Activated naive CD4-positive, alpha-beta T cell treated with anti-CD3 and anti-CD28 coated beads for 36 hours (primary cell): ENCODE measurements around the gene TRIM73. TPM values are rescaled to one million over a fixed set of nuclear protein-coding genes. Genes with fewer than 3 reads are reported as not detected.
"Not testable (repeated sequence)": the region's sequence is repeated elsewhere in the genome, so short reads cannot be mapped to it uniquely, and the experiment has no call there.

Experiments
- CTCF ChIA-PET: fragments of 350-600 bp; sonication (Branson Sonifier 250); formaldehyde crosslinking; loops from one replicate; lab custom pipeline; 2021; ENCODE audit warnings: antibody characterized with exemption; lab: Charles Lee
- DNase-seq: peaks from one replicate; pipeline ENCODE4 v3.0.0-alpha.2; 2020
- H3K27ac Mint-ChIP-seq: one replicate; pipeline ENCODE4 v1.8.0; 2021; ENCODE audit warnings: mild to moderate bottlenecking, mixed read lengths
- H3K27me3 Mint-ChIP-seq: one replicate; pipeline ENCODE4 v1.8.0; 2021; ENCODE audit warnings: low read depth, mixed read lengths
- H3K36me3 Mint-ChIP-seq: one replicate; pipeline ENCODE4 v1.8.0; 2021; ENCODE audit warnings: low read depth, mixed read lengths
- H3K4me1 Mint-ChIP-seq: one replicate; pipeline ENCODE4 v1.8.0; 2021; ENCODE audit warnings: low read depth, mixed read lengths
- H3K4me3 Mint-ChIP-seq: one replicate; pipeline ENCODE4 v1.8.0; 2021; ENCODE audit warnings: mild to moderate bottlenecking, moderate library complexity, mixed read lengths
- H3K9me3 Mint-ChIP-seq: one replicate; pipeline ENCODE4 v1.8.0; 2021; ENCODE audit warnings: mixed read lengths
- intact Hi-C: fragments of 100-400 bp; cut with micrococcal nuclease; formaldehyde crosslinking; loops from one replicate; pipeline ENCODE4 v1.15.1; 2023
- total RNA-seq, 2 experiments: library from RNA; stranded (reverse); gene quantifications; one replicate each; pipeline ENCODE4 v1.2.3, GENCODE V29; 2021

Gene TRIM73
- total RNA-seq: 1 to 10 TPM; 2.6 to 3.0 TPM

GRCh38 chr7:75395329-75395728 lies at the start of gene TRIM73:
TSS of gene TRIM73 (plus strand) at chr7:75395629. CDS start at chr7:75398934, 3,305 bp downstream.
- H3K27ac Mint-ChIP-seq, H3K27me3 Mint-ChIP-seq, H3K4me3 Mint-ChIP-seq, DNase-seq, H3K4me1 Mint-ChIP-seq, H3K9me3 Mint-ChIP-seq, intact Hi-C loops, H3K36me3 Mint-ChIP-seq, CTCF ChIA-PET: not testable (repeated sequence)

GRCh38 chr7:75358671-75359541 lies 36.5 kb upstream of the TRIM73 start:
- H3K27ac Mint-ChIP-seq, H3K36me3 Mint-ChIP-seq, H3K4me1 Mint-ChIP-seq, H3K27me3 Mint-ChIP-seq, H3K9me3 Mint-ChIP-seq, intact Hi-C loops, CTCF ChIA-PET: not testable (repeated sequence)
- peak; percentile 15 for DNase-seq
- H3K4me3 Mint-ChIP-seq: peak overlapping the region; percentile 45

GRCh38 chr7:75359542-75359848 lies 35.9 kb upstream of the TRIM73 start:
- H3K27ac Mint-ChIP-seq, DNase-seq, H3K27me3 Mint-ChIP-seq, H3K36me3 Mint-ChIP-seq, H3K4me1 Mint-ChIP-seq, CTCF ChIA-PET, H3K9me3 Mint-ChIP-seq, H3K4me3 Mint-ChIP-seq, intact Hi-C loops: not testable (repeated sequence)

GRCh38 chr7:75364079-75364478 lies 31.4 kb upstream of the TRIM73 start:
- intact Hi-C loops, H3K27ac Mint-ChIP-seq, H3K4me3 Mint-ChIP-seq, CTCF ChIA-PET, H3K4me1 Mint-ChIP-seq, H3K9me3 Mint-ChIP-seq, H3K36me3 Mint-ChIP-seq, H3K27me3 Mint-ChIP-seq, DNase-seq: not testable (repeated sequence)

GRCh38 chr7:75366643-75367042 lies 28.8 kb upstream of the TRIM73 start:
- H3K27ac Mint-ChIP-seq, CTCF ChIA-PET, H3K4me3 Mint-ChIP-seq, H3K9me3 Mint-ChIP-seq, H3K27me3 Mint-ChIP-seq, DNase-seq, H3K36me3 Mint-ChIP-seq, H3K4me1 Mint-ChIP-seq, intact Hi-C loops: not testable (repeated sequence)

GRCh38 chr7:75367313-75367712 lies 28.1 kb upstream of the TRIM73 start:
- H3K4me1 Mint-ChIP-seq, DNase-seq, H3K27me3 Mint-ChIP-seq, CTCF ChIA-PET, H3K27ac Mint-ChIP-seq, H3K36me3 Mint-ChIP-seq, intact Hi-C loops, H3K9me3 Mint-ChIP-seq, H3K4me3 Mint-ChIP-seq: not testable (repeated sequence)

GRCh38 chr7:75374144-75374518 lies 21.3 kb upstream of the TRIM73 start:
- H3K9me3 Mint-ChIP-seq, intact Hi-C loops, H3K4me1 Mint-ChIP-seq, CTCF ChIA-PET, H3K4me3 Mint-ChIP-seq, H3K27ac Mint-ChIP-seq, DNase-seq, H3K36me3 Mint-ChIP-seq, H3K27me3 Mint-ChIP-seq: not testable (repeated sequence)

- H3K27ac Mint-ChIP-seq, intact Hi-C loops, H3K36me3 Mint-ChIP-seq, H3K9me3 Mint-ChIP-seq, H3K4me1 Mint-ChIP-seq, DNase-seq, CTCF ChIA-PET, H3K4me3 Mint-ChIP-seq, H3K27me3 Mint-ChIP-seq: not testable (repeated sequence)
Measured at GRCh38 chr7:75374519-75375317, 20.7 kb upstream of the TRIM73 start.

- intact Hi-C loops, CTCF ChIA-PET, H3K27ac Mint-ChIP-seq, H3K27me3 Mint-ChIP-seq, H3K9me3 Mint-ChIP-seq, H3K4me3 Mint-ChIP-seq, H3K36me3 Mint-ChIP-seq, DNase-seq, H3K4me1 Mint-ChIP-seq: not testable (repeated sequence)
Measured at GRCh38 chr7:75393194-75393593, 2.2 kb upstream of the TRIM73 start.

- H3K9me3 Mint-ChIP-seq, H3K27ac Mint-ChIP-seq, H3K4me3 Mint-ChIP-seq, CTCF ChIA-PET, intact Hi-C loops, H3K36me3 Mint-ChIP-seq, H3K27me3 Mint-ChIP-seq, DNase-seq, H3K4me1 Mint-ChIP-seq: not testable (repeated sequence)
Measured at GRCh38 chr7:75397865-75398264, 2.4 kb downstream of the TRIM73 start.

GRCh38 chr7:75398771-75399700 lies 3.6 kb downstream of the TRIM73 start:
- H3K27ac Mint-ChIP-seq, DNase-seq, intact Hi-C loops, H3K36me3 Mint-ChIP-seq, H3K4me3 Mint-ChIP-seq, H3K9me3 Mint-ChIP-seq, H3K27me3 Mint-ChIP-seq, CTCF ChIA-PET, H3K4me1 Mint-ChIP-seq: not testable (repeated sequence)

GRCh38 chr7:75400575-75400974 lies 5.1 kb downstream of the TRIM73 start:
- H3K27me3 Mint-ChIP-seq, intact Hi-C loops, H3K27ac Mint-ChIP-seq, H3K4me3 Mint-ChIP-seq, DNase-seq, H3K9me3 Mint-ChIP-seq, CTCF ChIA-PET, H3K36me3 Mint-ChIP-seq, H3K4me1 Mint-ChIP-seq: not testable (repeated sequence)
